Stimulated activated CD4-positive, alpha-beta T cell treated with anti-CD3 and anti-CD28 coated beads, Interleukin-12 subunit alpha, Interleukin-12 subunit beta, amount 100 ng/mL, for 24 hours (primary cell): ENCODE measurements around the gene IL4R.
A peak's percentile ranks its signal among the peaks of the same experiment; 100 is the strongest.
"Not testable (repeated sequence)": the region's sequence is repeated elsewhere in the genome, so short reads cannot be mapped to it uniquely, and the experiment has no call there.

Experiments used
- DNase-seq, 2 experiments: peaks; one replicate each; pipeline ENCODE4 v3.0.0-alpha.2; 2020; ENCODE audit warnings: low read depth in 2 of 2

The IL4R gene

GRCh38 chr16:27329376-27330079 lies 15.8 kb downstream of the IL4R start:
- not testable (repeated sequence) for DNase-seq

- DNase-seq: no peak
These were observed 16.8 kb downstream of the IL4R start for GRCh38 chr16:27330542-27330941.

- DNase-seq: no peak
These were observed 18.3 kb downstream of the IL4R start for GRCh38 chr16:27332105-27332504.

GRCh38 chr16:27333104-27333503 lies 19.3 kb downstream of the IL4R start:
- no peak for DNase-seq

- no peak for DNase-seq
These were observed 19.8 kb downstream of the IL4R start for GRCh38 chr16:27333549-27333948.

- no peak for DNase-seq
These were observed 20.5 kb downstream of the IL4R start for GRCh38 chr16:27334192-27334764.

- no peak for DNase-seq
These were observed 21.1 kb downstream of the IL4R start for GRCh38 chr16:27334838-27335237.

- no peak for DNase-seq
These were observed 21.7 kb downstream of the IL4R start for GRCh38 chr16:27335349-27336053.

GRCh38 chr16:27337024-27337423 lies 23.2 kb downstream of the IL4R start:
- no peak for DNase-seq

GRCh38 chr16:27339180-27339579 lies 25.4 kb downstream of the IL4R start:
- no peak for DNase-seq

GRCh38 chr16:27340654-27341053 lies 26.9 kb downstream of the IL4R start:
- DNase-seq: no peak

GRCh38 chr16:27341549-27341948 lies 27.8 kb downstream of the IL4R start:
- DNase-seq: no peak

GRCh38 chr16:27341971-27342370 lies 28.2 kb downstream of the IL4R start:
- no peak for DNase-seq

- DNase-seq: no peak
These were observed 30.9 kb downstream of the IL4R start for GRCh38 chr16:27344721-27345120.

- DNase-seq: no peak
These were observed 31.4 kb downstream of the IL4R start for GRCh38 chr16:27345201-27345600.

GRCh38 chr16:27346819-27347218 lies 33.0 kb downstream of the IL4R start:
- no peak for DNase-seq

GRCh38 chr16:27347930-27348685 lies 34.3 kb downstream of the IL4R start:
- DNase-seq: no peak

- DNase-seq: no peak
These were observed 35.5 kb downstream of the IL4R start for GRCh38 chr16:27349276-27349675.

- no peak for DNase-seq
These were observed 36.2 kb downstream of the IL4R start for GRCh38 chr16:27350006-27350405.

GRCh38 chr16:27351989-27352388 lies 38.2 kb downstream of the IL4R start:
- DNase-seq: no peak

GRCh38 chr16:27353853-27354252 lies 40.1 kb downstream of the IL4R start:
- DNase-seq: no peak

- DNase-seq: peak in 1 of 2 experiments; percentile 43
These were observed 41.8 kb downstream of the IL4R start for GRCh38 chr16:27355610-27356009.
